ENCODE data around the gene C4orf51. TPM values are rescaled to one million over a fixed set of nuclear protein-coding genes. Genes with fewer than 3 reads are reported as not detected.

The C4orf51 gene
- total and polyA plus RNA-seq, 2 of the 4 experiments (the other 2 are of a cell fraction): not detected

DNA sequence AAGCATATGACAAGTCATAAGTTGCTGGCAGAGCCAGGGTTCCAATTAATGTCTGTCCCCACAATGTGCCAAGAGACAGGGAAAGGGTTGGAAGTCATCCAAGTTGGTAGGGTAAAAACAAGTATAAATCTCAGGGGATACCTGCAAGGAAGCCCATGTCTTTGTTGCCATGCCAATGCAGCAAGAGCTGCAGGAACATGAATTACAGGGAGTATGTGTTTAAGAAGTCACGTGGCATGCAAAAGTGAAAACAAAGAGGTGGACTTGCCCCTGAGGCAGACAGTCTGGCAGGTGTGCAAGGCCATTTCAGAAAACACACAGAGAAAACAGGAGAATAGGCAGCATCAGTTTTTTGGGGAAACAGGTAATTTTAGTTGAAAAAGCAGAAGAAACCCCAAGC, 29.4 kb downstream of the C4orf51 start:
- Histone ChIP-seq H4K20me1 (ENCODE audit: insufficient read depth, low read length) (no peaks in the 10 kb centered on the region), H2BK20ac (ENCODE audit: low read depth, low read length) (peak overlapping the region; percentile 42), H4K91ac (ENCODE audit: insufficient read depth, low read depth, low read length) (peak overlapping the region; percentile 24; the same call in 1 of the 2 replicates), H3K36me3 (ENCODE audit: control insufficient read depth, insufficient read depth, low read length) (no peaks in the 10 kb centered on the region), H3K27me3 (ENCODE audit: control insufficient read depth, insufficient read depth, low read length) (no peaks in the 10 kb centered on the region), H2AK5ac (ENCODE audit: low read depth, low read length) (peak overlapping the region; percentile 54; the same call in 1 of the 2 replicates), H4K8ac (ENCODE audit: low read depth in 2 of 2, low read length in 2 of 2) (0 out of 4 replicates have a peak overlapping the region, but pooled peaks of 1 of the 2 experiments have one; percentile 33), H3K4me2 (ENCODE audit: low read depth, low read length) (no peak overlapping the region), H2BK120ac (ENCODE audit: low read depth, low read length) (peak overlapping the region; percentile 55; the same call in 1 of the 2 replicates), H2AK9ac (replicated peaks; ENCODE audit: low read depth, low read length, poor library complexity) (peak overlapping the region; percentile 60), H3K56ac (ENCODE audit: extremely low read depth, insufficient read depth, low read length) (no peak overlapping the region), H3K4me3 (ENCODE audit: insufficient read depth, low read depth, low read length) (no peak overlapping the region), H3K4me1 (ENCODE audit: control insufficient read depth, insufficient read depth, low read length) (peaks cover 4% of the 10 kb centered on the region), H2BK5ac (ENCODE audit: low read depth, low read length, poor library complexity, severe bottlenecking) (peak overlapping the region; percentile 86), H2BK15ac (ENCODE audit: low read depth, low read length) (peak overlapping the region; percentile 58; the same call in 1 of the 3 replicates), H3K4ac (ENCODE audit: low read depth, low read length) (peak overlapping the region; percentile 24; the same call in 1 of the 2 replicates), H3K23ac (ENCODE audit: low read depth, low read length) (no peak overlapping the region), H3K79me1 (ENCODE audit: low read depth in 1 of 2, low read length in 2 of 2) (no peaks in the 10 kb centered on the region), H3K9ac (ENCODE audit: low read depth, low read length) (no peak overlapping the region), H3K18ac (ENCODE audit: low read depth, low read length) (no peak overlapping the region), H3K14ac (replicated peaks; ENCODE audit: low read depth, low read length) (0 out of 2 replicates have a peak overlapping the region, but pooled peaks have one; percentile 26), H3K9me3 (ENCODE audit: control insufficient read depth, insufficient read depth, low read length) (peaks cover 2% of the 10 kb centered on the region; the same call in 1 of the 2 replicates), H2AFZ (replicated peaks; ENCODE audit: low read length, poor library complexity) (peak overlapping the region; percentile 1), H3K9me1 (ENCODE audit: insufficient read depth, low read length) (peaks cover 10% of the 10 kb centered on the region), H4K5ac (ENCODE audit: low read depth, low read length) (no peak overlapping the region), H3K27ac (ENCODE audit: insufficient read depth, low read length) (no peak overlapping the region)
- DNase-seq (no peak), ATAC-seq (ENCODE audit: low read depth) (no peak)
- dilution Hi-C loops (cut with HindIII; ENCODE audit: low sequenced_read_pairs, unreplicated experiment) (no loop called here), in situ Hi-C loops (cut with MboI; ENCODE audit: low sequenced_read_pairs) (no loop called here), intact Hi-C loops (cut with micrococcal nuclease) (no loop called here)
- BruUV-seq (replicated peaks): no TSS peak
- CTCF ChIA-PET: no interaction called here
- TF ChIP-seq SMC3 (IDR thresholded peaks at IDR 0.05; ENCODE audit: low read depth, low read length) (no peak), MAFK (IDR thresholded peaks at IDR 0.05; ENCODE audit: low read depth, low read length) (no peak)
- no CpG with 5 or more reads among the region's 1 CpG for WGBS, 2 experiments (ENCODE audit: extremely low coverage in 2 of 2, insufficient read length in 1 of 2)
- POLR2A ChIA-PET (ENCODE audit: unreplicated experiment): no interaction called here
